Amygdala (tissue), 56 donors: ENCODE results near the gene MAL.
"Not testable (repeated sequence)": the region's sequence is repeated elsewhere in the genome, so short reads cannot be mapped to it uniquely, and the experiment has no call there.

ENCODE experiments used
- DNase-seq, 56 donors: peaks; one replicate each; lab custom pipeline; 2025; lab: John Stamatoyannopoulos, UW

Gene MAL

GRCh38 chr2:95077861-95078603 is 52.5 kb downstream of the MAL start:
- no peak for DNase-seq

- no peak for DNase-seq
Observed at GRCh38 chr2:95079199-95079683, 53.7 kb downstream of the MAL start.

- DNase-seq = no peak
Observed at GRCh38 chr2:95082477-95082876, 57.0 kb downstream of the MAL start.

GRCh38 chr2:95086017-95086416 is 60.5 kb downstream of the MAL start:
- no peak for DNase-seq

- DNase-seq = no peak
Observed at GRCh38 chr2:95087379-95087778, 61.9 kb downstream of the MAL start.

GRCh38 chr2:95091885-95092555 is 66.5 kb downstream of the MAL start:
- DNase-seq = no peak

GRCh38 chr2:95098273-95098672 is 72.8 kb downstream of the MAL start:
- DNase-seq = not testable (repeated sequence)

- DNase-seq = no peak
Observed at GRCh38 chr2:95099910-95100309, 74.4 kb downstream of the MAL start.
